Placental pericyte (primary cell): ENCODE measurements around the gene RNASE4. TPM values are rescaled to one million over a fixed set of nuclear protein-coding genes. Genes with fewer than 3 reads are reported as not detected.

Experiments used
- small RNA-seq: library from RNA; depleted of rRNA; stranded (forward); fragments of <200 nt; gene quantifications from one replicate; pipeline ENCODE3, GENCODE V24; 2012; ENCODE audit warnings: low replicate concordance
- total RNA-seq: library from RNA; depleted of rRNA; stranded (reverse); fragments of >200 nt; gene quantifications from 2 replicates; pipeline ENCODE4 v1.2.3, GENCODE V29; 2012

RNASE4 gene, protein sequence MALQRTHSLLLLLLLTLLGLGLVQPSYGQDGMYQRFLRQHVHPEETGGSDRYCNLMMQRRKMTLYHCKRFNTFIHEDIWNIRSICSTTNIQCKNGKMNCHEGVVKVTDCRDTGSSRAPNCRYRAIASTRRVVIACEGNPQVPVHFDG
- 2.9 and 7.0 TPM in 2 replicates for total RNA-seq

GRCh38 chr14:20683891-20684661, at the start of gene RNASE4:
Gene RNASE4 (plus strand): TSS chr14:20684560. CDS start chr14:20699372, 14,812 bp downstream.

DNA sequence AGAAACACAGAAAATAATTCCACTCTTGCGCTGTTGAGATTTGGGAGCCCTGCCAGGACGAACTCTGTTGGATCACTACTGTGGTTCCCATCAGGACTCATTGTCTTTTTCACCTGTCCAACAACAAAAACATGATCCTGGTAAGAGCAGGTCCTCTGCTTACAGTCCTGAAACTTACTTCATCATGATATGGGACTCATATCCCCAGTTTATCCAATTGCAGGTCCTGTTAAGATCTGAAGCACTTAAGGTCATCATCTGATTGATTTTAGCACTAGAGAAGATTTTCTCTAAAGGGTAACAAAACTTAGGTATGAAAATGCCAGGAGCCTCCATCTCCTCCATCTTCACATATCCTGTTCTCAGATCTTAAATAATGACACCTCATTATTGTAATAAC, 42.8 kb upstream of the RNASE4 start, which contains the start of gene OR6S1:
Gene OR6S1 (minus strand): TSS at position 101 of the 400 bp plus-strand sequence. CDS start 0 bp downstream, at position 101.

DNA sequence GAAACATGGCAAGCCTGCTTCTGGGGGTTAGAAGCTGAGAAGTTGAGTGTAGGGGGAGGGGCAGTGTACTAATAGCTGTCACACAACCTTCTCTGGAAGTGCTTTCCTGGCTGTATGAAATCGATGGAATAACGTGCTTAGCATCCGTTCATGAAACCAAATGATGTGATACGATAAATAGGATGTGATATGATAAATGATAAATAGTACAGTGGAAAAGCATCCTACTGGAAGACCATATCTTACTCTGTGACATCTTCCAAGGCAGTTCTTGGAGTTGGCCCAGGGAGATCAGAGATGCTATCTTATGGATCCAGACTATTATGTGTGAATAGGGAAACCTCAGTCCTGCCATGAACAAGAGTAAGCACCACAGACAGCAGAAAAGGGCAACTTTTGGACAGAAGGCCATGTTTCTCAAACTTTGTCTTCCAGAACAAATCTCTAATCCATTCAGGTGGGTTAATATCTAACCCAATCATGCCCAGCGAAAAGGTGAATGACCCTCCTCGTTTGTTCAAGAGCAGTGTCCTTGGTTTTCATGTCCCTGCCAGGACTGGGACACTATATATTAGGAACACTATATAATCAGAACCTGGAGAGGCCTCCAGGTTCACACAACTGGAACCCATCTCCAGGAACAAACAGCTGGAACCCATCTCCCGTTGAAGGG, 3.9 kb downstream of the RNASE4 start, which contains the start of gene ANG:
Gene ANG (plus strand): TSS at position 598 of the 673 bp plus-strand sequence. CDS start 4,801 bp downstream, outside the sequence.

DNA sequence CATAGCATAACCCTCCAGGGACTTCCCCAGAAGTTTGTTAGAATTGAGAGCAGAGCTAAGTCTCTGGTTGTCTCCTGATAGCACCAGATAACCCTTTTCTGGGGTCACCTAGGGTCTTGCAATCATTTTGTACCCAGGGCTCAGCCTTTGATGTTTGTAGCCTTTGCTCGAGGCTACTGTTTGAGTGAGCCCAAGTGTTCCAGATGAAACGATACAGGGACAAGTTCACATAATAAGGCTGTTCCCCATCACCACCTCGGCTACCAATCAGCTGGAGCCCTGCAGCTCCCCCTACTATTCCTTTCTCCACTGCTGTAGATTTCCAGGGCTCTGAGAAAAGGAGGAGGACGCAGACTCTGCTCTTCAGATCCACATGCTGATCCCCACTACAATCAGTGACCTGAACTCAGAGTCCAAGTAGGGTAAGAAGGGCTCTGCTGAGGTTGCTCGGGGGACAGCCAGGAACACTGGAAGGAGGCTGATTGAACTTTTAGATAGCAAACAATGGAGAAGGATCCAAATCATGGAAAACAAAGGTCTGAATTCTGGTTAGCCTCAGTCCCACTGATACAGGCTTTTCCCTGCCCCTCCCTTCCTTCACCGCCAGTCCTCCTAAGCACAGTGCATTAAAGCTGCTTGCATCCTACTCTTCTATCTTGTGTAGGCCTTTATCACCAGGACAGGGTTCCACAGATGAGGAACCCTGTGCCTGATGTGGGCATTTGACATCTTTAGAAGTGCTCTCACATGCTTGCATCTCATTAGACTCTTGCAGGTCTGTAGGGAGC, 61.4 kb downstream of the RNASE4 start, which contains the start of gene EDDM3A:
Gene EDDM3A (plus strand): TSS at position 317 of the 788 bp plus-strand sequence. CDS start 1,694 bp downstream, outside the sequence.

Small RNAs within 50 kb of the gene (small RNA-seq; reads per million reads assigned to genes)
- not detected for gene RF00019

Other genes starting within 250 kb of the RNASE4 start
- under 0.01 TPM in 1 of 2 replicates, not detected in the other for gene KLHL33, start 248.4 kb upstream of the RNASE4 start, total RNA-seq
- gene OSGEP, start 229.7 kb upstream of the RNASE4 start, total RNA-seq = 31.3 and 60.0 TPM in 2 replicates
- 70.2 and 100 TPM in 2 replicates for gene APEX1, start 229.3 kb upstream of the RNASE4 start, total RNA-seq
- gene PIP4P1, start 223.1 kb upstream of the RNASE4 start, total RNA-seq = 24.3 and 43.5 TPM in 2 replicates
- 79.7 and 104 TPM in 2 replicates for gene PNP, start 215.2 kb upstream of the RNASE4 start, total RNA-seq
- not detected in 2 replicates for gene RNASE10, start 179.0 kb upstream of the RNASE4 start, total RNA-seq
- gene RNASE9, start 123.5 kb upstream of the RNASE4 start, total RNA-seq = not detected in 2 replicates
- not detected in 2 replicates for gene RNASE11, start 96.6 kb upstream of the RNASE4 start, total RNA-seq
- gene RNASE12, start 93.2 kb upstream of the RNASE4 start, total RNA-seq = not detected in 2 replicates
- not detected in 2 replicates for gene OR6S1, start 42.9 kb upstream of the RNASE4 start, total RNA-seq
- 1.4 and 6.8 TPM in 2 replicates for gene ANG, start 4.2 kb downstream of the RNASE4 start, total RNA-seq
- not detected in 2 replicates for gene EDDM3A, start 61.3 kb downstream of the RNASE4 start, total RNA-seq
- not detected in 2 replicates for gene EDDM3B, start 83.8 kb downstream of the RNASE4 start, total RNA-seq
- not detected in 2 replicates for gene RNASE6, start 96.7 kb downstream of the RNASE4 start, total RNA-seq
- 0.43 TPM in 1 of 2 replicates, not detected in the other for gene RNASE1, start 118.3 kb downstream of the RNASE4 start, total RNA-seq
- gene RNASE3, start 206.8 kb downstream of the RNASE4 start, total RNA-seq = not detected in 2 replicates